Spleen (tissue), 7 donors: ENCODE measurements around the gene PSAT1.

Source experiments
- POLR2A ChIP-seq, 3 donors: fragments of 450-650 bp; IDR thresholded peaks; one replicate each; pipeline ENCODE4 v1.5.1; 2017; ENCODE audit warnings: antibody characterized with exemption in 3 of 3, mild to moderate bottlenecking in 1 of 3
- POLR2AphosphoS5 ChIP-seq, 3 donors: sonication (generic); formaldehyde crosslinking; IDR thresholded peaks; one replicate each; pipeline ENCODE4 v1.5.1; 2017; ENCODE audit warnings: antibody characterized with exemption in 3 of 3
- TF ChIP-seq, protein P1 (sequence below), 11 experiments: fragments of 200-600 bp in 7 of 11; fragments of 450-650 bp in 4 of 11; sonication (generic) in 4 of 11; IDR thresholded peaks in 8 of 11; conservative IDR thresholded peaks in 3 of 11; 1 replicate in 7 of 11; 2 replicates in 4 of 11; pipeline versions ENCODE4 v1.4.0 to v1.8.0; 2016 to 2021; ENCODE audit warnings: antibody characterized with exemption in 11 of 11, inconsistent platforms in 4 of 11, mild to moderate bottlenecking in 1 of 11
- donor health status: DM: no; HTN: no; CAD: no; lungs with moderate emphysema.
- donor health status: DM: no; HTN: no; CAD: no.
- donor health status: DM: no; HTN: no; CAD: no.

DNA sequence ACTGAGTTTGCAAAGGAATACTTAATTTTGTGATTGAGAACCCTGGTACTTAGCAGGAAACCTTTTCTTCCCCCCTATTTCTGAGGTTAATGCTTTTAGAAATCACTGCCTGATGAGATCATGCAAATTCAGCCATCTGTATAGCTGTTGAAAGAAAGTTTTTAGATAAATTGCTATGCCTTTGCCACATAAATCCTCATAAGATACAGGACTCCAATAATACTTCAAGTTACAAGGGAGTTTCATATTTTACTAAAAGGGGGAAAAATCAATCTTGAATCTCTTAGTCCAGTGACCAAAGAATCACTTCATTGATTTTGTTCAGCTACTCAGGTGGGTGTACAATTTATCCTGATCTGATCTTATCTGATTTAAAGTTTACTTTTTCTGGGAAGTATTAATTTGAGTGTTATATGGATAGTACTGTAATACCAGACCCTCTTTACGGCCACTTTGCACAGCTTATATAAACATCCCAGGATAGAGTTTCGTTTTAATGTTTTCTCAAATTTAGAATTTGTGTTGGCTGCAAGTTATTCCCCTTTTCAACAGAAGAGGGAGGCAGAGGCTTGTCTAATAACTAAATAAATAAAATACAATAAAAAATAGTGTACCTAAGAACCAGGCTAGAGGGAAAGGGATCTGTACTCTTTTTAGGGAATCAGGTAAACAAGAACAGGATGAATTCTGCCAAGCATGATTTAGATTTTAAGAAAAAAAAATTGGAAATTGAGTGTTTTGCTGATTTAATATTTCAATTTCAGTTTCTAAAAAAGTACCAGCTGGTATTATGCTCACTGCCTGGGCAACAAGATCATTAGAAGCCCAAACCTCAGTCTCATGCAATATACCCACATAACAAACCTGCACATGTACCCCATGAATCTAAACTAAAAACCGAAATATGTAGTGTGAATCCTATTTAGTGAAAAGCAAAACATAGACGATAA, 69.1 kb downstream of the PSAT1 start:
- TF ChIP-seq, protein P1, sequence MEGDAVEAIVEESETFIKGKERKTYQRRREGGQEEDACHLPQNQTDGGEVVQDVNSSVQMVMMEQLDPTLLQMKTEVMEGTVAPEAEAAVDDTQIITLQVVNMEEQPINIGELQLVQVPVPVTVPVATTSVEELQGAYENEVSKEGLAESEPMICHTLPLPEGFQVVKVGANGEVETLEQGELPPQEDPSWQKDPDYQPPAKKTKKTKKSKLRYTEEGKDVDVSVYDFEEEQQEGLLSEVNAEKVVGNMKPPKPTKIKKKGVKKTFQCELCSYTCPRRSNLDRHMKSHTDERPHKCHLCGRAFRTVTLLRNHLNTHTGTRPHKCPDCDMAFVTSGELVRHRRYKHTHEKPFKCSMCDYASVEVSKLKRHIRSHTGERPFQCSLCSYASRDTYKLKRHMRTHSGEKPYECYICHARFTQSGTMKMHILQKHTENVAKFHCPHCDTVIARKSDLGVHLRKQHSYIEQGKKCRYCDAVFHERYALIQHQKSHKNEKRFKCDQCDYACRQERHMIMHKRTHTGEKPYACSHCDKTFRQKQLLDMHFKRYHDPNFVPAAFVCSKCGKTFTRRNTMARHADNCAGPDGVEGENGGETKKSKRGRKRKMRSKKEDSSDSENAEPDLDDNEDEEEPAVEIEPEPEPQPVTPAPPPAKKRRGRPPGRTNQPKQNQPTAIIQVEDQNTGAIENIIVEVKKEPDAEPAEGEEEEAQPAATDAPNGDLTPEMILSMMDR (IDR thresholded peaks at IDR 0.05 in 8 of 11, conservative IDR thresholded peaks at IDR 0.05 in 3 of 11), result peak in 3 of 11 experiments; percentile 20 to 36 (median 24)
- TF ChIP-seq POLR2AphosphoS5 (IDR thresholded peaks at IDR 0.05) (no peak), POLR2A (IDR thresholded peaks at IDR 0.05) (no peak)
